NCI-H748 (cell line): ENCODE data around the gene TMEM213.
"Not testable (repeated sequence)": the region's sequence is repeated elsewhere in the genome, so short reads cannot be mapped to it uniquely, and the experiment has no call there.

Source experiments
- DNase-seq: peaks from one replicate; lab custom pipeline; 2025; ENCODE audit not compliant: unreplicated experiment; lab: John Stamatoyannopoulos, UW

The TMEM213 gene

DNA sequence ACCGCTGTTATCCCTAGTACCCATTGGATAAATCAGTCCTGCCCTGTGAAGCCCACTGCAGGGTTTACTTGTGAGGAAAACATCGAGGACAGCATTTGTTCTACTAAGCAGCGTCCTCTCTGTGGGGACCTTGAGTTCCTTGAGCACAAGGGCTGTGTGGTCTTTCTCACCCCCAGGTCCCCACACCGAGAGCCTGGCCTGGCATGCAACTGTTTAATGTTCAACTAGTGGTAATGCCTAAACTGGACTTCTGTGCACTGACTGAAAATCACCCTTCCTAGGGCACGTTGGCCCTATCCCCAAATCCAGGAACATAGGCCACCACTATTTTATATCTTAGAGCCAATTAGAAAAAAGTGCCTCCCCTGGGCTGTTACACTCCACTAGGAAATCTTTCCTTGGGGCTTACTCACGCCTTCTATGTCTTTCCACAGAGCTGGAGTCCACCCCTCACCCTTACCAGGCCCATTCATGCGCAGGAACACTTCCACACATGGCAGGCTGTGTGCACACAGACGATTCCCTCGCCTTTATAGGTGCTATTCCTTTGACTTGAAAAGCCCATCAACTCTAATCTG is 1.7 kb upstream of the TMEM213 start:
- DNase-seq = no peak

DNA sequence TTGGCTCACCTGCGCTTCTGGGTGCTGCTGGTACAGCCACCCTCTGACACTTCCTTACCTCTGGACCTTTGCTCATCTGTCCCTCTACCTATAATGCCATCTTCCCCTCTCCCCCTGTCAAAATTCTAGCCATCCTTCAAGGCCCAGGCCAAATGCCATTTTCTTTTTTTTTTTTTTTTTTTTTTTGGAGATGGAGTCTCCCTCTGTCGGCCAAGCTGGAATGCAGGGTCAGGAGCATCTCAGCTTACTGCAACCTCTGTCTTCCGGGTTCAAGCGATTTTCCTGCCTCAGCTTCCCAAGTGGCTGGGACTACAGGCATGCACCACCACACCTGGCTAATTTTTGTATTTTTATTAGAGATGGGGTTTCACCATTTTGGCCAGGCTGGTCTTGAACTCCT is 748 bp upstream of the TMEM213 start:
- DNase-seq = not testable (repeated sequence)

DNA sequence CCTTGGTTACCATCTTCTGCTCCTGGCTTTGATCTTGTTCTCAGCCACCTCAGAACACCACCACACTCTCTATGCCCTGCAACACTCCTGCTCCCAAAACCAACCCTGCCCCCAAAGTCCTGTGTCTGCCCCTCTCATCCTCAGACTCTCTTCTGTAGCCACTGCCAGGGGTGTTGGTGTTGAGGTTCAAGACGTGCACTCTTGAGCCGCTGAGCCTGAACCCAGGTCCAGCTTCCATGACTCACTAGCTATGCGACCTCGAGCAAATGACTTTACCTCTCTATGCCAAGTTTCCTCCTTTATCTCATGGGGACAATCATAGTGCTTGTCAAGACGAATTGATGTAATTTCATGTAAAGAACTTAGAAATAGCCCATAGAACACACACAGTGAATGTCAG is 1.0 kb downstream of the TMEM213 start:
- DNase-seq = no peak

DNA sequence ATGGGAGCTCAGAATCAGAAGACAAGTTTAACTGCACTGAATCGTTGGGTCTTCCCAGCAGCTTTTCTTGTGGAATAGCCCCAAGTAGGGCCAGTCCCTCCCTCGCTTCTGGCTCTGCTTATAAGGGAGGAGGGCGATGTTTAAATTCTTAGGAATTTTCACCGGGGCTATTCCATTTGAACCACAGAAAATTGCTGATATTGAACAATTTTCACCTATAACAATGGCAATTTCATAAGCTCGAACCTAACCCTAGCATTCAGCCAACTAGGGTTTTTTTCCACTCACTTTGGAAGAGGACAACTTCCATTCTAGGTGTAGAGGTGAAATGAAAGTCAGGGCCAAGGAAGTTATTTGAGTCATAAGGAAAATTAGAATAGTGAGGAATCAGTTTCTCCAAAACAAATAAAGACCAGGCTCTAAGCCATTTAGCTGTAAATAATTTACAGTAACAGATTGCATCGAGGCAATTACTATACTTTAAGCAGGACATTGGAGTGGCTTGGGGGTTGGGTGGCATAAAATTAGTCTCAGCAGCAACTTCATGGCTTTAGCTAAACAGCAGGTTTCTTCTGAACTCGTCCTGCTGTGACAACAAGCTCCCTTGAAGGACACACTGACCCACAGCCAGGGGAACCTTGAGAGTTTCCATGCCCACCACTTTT is 1.7 kb downstream of the TMEM213 start:
- DNase-seq = no peak

DNA sequence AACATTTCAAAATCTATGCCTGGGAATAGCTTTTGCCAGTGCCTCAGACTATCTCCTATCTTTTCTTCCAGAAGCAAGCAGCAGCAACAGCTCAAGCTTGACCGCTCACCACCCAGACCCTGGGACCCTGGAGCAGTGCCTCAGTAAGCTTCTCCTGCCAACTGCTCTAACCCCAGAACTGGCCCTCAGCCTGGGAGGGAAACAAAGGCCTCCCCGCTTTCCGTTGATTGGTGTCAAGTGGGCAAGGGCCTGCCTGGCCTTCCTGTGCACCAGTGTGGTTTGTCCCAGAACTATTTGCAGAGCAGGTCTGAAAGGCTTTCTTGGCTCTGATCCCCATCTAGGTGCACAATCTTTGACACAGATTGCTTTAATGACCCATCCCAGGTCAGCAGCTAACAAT is 3.5 kb downstream of the TMEM213 start:
- no peak for DNase-seq

DNA sequence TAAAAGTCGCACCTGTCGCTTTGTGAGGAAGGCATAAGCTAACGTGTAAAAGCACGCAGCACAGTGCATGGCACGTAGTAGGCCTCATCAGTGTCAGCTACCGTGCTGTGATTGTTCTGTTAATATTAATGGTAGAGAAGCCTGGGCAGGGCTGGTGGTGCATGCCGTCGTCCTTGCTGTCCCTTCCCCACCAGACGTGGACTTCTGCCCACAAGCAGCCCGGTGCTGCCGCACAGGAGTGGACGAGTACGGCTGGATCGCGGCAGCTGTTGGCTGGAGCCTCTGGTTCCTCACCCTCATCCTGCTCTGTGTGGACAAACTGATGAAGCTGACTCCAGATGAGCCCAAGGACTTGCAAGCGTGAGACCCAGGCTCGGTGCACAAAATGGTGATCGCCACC is 4.9 kb downstream of the TMEM213 start:
- no peak for DNase-seq

DNA sequence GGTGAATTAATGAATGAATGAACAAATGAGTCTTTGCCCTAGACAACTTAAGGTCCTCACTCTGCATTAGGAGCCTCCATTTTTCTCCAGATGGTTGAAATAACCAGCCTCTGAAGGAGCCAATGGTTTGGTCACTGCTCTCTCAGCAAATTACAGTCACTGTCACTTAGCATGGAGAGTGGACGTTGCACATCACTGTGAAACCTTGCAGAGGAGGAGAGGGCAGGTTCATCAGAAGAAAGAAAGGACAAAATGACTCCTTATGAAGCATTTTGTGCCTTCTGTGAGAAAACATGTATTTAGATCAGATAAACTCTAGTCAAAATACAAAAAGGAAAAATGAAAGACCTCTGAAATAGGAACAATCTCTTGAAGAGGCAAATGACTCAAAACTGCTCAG is 6.8 kb downstream of the TMEM213 start:
- DNase-seq = no peak

DNA sequence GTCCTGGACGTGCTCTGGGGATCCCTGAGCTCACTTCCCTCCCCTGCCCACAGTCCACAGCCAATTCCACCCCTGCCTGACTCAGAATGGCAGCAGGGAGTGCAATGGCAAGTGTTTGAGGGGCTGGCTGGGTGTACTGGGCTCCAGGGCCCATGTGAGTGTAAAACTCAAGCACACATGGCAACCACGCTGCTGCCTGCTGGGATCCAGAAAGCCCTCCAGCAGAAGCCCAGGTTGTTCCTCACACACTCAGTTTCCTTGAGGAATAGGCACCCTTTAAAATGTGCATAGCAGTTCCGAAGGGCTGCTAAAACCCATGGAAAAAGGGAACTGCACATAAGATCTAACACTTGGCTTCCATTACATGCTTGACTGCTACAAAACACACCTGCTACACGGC is 11.6 kb downstream of the TMEM213 start:
- DNase-seq = no peak

DNA sequence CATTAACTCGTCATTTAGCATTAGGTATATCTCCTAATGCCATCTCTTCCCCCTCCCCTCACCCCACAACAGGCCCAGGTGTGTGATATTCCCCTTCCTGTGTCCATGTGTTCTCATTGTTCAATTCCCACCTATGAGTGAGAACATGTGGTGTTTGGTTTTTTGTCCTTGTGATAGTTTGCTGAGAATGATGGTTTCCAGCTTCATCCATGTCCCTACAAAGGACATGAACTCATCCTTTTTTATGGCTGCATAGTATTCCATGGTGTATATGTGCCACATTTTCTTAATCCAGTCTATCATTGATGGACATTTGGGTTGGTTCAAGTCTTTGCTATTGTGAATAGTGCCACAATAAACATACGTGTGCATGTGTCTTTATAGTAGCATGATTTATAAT is 13.5 kb downstream of the TMEM213 start:
- DNase-seq = not testable (repeated sequence)

DNA sequence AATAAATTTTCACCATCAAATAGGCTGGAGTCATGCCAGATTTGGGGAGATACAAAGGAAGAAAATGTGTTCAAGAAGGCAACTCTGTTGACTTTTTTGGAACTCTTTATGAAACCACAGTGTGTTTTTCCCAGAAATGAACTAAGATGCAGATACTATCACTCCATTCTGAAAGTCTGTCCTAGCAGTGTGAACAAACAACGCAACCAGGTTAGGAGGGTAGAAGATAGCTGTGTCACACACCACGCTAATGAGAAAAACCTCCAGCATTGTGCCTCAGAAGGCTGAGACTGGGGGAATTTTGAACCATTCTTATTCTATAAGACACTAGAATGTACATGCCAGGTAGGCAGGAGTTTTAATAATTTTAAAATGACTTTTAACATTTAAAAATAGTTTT is 16.2 kb downstream of the TMEM213 start:
- no peak for DNase-seq

DNA sequence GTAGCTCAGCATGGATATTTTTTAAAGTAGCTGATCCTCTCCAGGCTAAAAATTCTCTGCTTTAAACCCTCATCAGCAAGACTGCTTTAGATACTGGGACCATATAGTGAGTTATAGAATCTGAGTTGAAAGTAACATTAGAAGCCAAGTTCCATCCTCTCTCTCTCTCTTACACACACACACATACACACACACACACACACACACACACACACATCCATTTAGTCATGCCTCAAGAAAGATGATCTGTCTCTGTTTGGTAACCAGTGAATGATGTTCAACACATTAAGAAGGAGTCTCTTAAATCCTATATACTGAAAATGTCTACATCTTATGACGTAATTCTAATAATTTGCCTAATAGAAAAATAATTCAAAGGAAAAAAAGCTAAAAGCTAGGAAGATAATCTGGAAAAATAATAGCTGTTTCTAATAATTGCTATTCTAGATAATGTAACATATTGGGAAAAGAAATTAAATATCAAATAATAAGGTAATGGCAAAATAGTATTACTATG is 17.1 kb downstream of the TMEM213 start:
- DNase-seq = no peak

DNA sequence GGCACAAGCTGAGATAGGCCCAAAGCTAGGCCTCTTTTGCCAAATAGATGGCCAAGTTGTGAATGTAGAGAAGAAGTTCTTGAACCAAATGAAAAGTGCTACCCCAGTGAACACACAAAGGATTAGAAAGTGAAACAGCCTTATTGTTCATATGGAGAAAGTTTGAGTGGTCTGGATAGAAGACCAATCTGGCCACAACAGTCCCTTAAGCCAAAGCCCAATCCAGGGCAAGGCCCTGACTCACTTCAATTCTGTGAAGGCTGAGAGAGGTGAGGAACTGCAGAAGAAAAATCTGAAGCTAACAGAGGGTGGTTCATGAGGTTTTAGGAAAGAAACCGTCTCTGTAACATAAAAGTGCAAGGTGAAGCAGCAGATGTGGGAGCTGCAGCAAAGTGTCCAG is 18.9 kb downstream of the TMEM213 start:
- DNase-seq = no peak

DNA sequence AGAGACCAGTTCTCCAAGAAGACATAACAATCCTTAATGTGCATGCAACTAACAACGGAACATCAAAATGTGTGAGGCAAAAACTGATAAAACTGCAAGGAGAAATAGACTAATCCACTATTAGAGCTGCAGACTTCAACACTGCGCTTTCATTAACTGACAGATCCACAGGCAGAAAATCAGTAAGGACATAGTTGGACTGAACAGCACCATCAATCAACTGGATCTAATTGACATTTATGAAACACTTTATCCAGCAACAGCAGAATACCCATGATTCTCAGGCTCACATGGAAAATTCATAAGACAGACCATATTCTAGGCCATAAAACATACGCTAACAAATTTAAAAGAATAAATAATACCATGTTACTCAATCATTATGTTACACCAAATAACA is 21.8 kb downstream of the TMEM213 start:
- DNase-seq = no peak

DNA sequence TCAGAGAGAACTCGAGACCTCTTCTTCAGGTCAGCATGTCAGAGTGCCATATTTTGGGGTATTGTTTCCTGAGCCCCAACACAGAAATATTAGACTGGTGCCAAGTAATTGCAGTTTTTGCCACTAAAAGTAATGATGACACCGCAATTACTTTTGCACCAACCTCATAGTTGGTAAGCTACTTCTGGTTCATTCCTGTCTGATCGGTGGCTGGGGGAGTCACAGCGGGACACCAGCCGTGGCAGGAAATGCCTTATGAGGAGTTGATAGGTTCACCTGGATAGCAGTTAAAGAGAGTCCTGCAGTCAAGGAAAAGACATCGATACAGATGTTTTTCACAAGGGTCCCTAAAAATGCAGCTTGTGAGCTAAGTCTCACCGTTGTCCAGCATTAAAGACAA is 24.1 kb downstream of the TMEM213 start:
- DNase-seq = no peak

DNA sequence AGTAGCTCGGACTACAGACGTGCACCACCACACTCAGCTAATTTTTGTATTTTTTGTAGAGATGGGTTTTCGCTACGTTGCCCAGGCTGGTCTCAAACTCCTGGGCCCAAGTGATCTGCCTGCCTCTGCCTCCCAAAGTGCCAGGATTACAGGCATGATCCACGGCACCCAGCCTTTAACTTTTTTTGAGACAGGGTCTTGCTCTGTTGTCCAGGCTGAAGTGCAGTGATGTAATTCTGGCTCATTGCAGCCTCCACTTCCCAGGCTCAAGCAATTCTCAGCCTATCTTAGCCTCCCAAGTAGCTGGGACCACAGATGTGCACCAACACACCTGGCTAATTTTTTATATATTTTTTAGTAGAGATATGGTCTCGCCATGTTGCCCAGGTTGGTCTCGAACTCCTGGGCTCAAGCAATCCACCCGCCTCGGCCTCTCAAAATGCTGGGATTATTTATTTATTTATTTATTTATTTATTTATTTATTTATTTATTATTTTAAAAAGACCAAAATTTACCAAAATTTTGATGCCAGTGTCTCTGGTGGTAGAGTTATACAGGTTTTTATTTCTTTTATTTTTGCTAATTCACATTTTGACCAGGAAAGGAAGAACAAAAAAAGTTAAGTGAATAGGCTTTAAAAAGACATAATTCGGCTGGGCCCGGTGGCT is 25.2 kb downstream of the TMEM213 start:
- no peak for DNase-seq

DNA sequence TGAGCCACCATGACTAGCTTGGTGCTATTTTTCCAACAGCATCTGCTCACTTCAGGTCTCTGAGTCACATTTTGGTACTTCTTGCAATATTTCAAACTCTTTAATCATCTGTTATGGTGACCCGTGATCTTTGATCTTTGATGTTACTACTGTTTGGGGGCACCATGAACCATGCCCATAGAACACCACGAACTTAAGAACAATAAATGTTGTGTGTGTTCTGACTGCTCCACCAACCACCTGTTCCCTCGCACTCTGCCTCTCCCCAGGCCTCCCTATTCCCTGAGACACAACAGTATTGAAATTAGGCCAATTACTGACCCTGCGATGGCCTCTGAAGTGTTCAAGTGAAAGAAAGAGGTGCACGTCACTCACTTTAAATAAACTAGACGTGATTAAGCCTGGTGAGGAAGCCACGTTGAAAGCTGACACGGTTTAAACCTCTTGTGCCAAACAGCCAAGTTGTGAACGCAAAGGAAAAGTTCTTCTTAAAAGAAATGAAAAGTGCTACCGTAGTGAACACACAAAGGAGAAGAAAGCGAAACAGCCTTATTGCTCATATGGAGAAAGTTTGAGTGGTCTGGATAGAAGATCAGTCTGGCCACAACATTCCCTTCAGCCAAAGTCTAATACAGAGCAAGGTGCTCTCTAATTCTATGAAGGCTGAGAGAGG is 27.4 kb downstream of the TMEM213 start:
- DNase-seq = peak; percentile 56

DNA sequence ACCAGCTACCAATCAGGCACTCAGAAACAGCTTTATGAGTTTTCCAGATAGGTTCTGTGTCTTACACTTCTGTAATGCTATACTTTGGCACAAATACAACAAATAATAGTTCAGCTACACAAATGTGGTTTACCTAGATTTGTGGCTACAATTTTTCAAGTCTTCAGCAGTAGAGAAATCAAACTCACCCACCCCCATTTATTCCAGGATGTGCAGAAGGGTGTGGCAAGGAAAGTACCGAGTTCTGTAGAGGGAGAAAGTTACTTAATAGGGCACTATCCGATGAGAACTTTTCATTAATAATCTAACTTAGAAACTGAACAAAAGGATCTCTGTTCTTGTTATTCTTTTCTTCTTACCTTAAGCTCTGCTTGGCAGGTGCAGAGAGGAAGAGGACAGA is 30.5 kb downstream of the TMEM213 start:
- no peak for DNase-seq

DNA sequence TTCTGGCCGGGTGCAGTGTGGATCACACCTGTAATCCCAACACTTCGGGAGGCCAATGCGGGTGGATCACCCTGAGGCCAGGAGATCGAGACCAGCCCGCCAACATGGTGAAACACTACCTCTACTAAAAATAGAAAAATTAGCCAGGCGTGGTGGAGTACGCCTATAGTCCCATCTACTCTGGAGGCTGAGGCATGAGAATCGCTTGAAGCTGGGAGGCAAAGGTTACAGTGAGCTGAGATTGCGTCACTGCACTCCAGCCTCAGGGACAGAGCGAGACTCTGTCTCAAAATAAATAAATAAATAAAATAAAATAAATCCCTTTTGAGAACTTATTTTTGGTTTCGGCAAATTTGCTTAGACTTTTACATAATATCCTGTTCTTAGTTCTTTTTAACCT is 31.5 kb downstream of the TMEM213 start:
- no peak for DNase-seq

DNA sequence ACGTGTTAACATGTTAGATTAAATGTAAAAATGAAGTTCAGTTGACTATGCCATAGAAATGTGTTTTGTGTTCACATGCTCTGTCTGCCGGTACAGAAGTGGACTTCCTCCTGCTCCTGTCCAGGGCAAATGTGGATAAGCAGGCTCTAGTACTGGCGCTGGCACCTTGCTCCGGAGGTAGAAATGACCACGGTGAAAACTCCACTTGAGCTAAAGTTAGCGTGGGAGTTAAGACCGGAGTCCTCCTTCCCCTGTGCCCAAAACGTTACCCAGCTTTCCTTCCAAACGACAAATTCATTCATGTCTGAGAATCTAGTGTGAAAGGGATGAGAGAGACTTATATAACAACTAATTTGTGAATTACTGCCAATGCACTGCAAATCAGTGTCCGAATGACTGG is 35.2 kb downstream of the TMEM213 start:
- DNase-seq = no peak

DNA sequence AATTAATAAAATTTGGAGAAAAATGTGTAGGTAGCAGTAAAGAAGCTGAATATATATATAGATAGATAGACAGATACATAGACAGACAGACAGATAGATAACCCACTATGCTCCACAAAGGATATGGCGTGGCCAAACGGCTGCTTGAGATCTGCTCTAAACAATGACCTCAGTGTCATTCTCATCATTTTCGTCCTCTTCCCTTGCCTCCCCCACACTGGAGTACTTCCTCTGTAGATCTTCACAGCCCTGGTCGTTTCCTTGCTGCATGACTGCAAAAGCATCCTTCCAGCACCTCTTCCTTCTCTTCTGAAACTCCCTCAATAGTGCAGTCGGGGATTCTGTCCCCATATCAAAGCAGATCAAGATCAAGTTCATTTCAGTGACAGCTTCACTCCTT is 35.8 kb downstream of the TMEM213 start:
- no peak for DNase-seq

DNA sequence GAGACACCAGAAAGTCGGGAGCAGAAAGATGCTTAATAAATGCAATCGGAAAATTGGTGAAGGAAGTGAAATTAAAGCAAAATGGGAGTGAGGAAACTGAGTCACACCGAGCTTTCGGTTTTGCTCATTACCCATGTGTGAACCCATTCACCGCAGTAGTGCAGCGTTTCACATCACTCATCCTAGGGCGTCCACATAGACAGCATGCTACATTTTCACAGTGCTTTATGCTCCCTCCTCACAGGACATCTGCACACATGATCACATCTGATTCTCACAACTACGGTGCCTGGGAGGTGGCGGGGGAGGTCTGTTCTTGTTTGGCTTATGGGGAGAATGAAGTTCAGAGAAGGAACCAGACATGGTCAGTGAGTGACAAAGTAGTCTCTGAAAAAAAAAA is 36.8 kb downstream of the TMEM213 start:
- DNase-seq = no peak

DNA sequence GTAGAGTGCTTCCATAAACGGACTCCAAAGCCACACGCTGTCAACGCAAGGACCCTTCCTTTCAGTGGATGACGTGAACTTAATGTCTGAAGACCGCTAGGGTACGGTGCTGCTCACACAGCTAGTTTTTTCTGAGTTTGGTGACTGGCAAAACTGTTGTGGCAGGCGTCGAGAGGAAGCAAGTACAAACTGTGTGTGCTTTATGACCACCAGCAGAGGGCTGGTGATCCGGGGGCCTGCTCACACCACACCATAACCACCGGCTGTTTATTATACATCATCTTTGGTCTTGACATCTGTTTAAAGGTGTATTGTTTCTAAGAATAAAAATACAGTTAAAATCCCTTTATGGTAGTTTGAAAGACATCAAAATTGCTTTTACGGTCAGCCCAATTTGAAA is 37.3 kb downstream of the TMEM213 start:
- DNase-seq = no peak
